Thoracic aorta (tissue), 2 donors: Measurements from ENCODE around the gene VIM. TPM values are rescaled to one million over a fixed set of nuclear protein-coding genes. Genes with fewer than 3 reads are reported as not detected.
"Not testable (repeated sequence)": the region's sequence is repeated elsewhere in the genome, so short reads cannot be mapped to it uniquely, and the experiment has no call there.

Experiments
- ATAC-seq: fragments of 150-250 bp; one replicate; pipeline ENCODE4 v1.8.0; 2017; ENCODE audit warnings: low read depth; ENCODE audit not compliant: insufficient number of reproducible peaks, low FRiP score
- DNase-seq: peaks from one replicate; pipeline ENCODE4 v3.0.0-alpha.2; 2020; ENCODE audit warnings: low spot score
- H3K27ac ChIP-seq, 2 donors: fragments of 200-600 bp; sonication (generic); 1 replicate in 1 of 2; 2 replicates in 1 of 2; pipeline ENCODE4 v1.5.1; 2016; ENCODE audit warnings: mild to moderate bottlenecking in 2 of 2, moderate library complexity in 2 of 2
- H3K27me3 ChIP-seq: fragments of 200-600 bp; sonication (generic); replicated peaks from 2 replicates; pipeline ENCODE4 v1.6.0; 2016; ENCODE audit warnings: mild to moderate bottlenecking; ENCODE audit not compliant: insufficient read depth
- H3K36me3 ChIP-seq: fragments of 200-600 bp; sonication (generic); one replicate; pipeline ENCODE4 v1.5.1; 2016
- H3K4me1 ChIP-seq, 2 donors: fragments of 200-600 bp; sonication (generic); 1 replicate in 1 of 2; 2 replicates in 1 of 2; pipeline versions ENCODE4 v1.5.1 to v1.6.0; 2016; ENCODE audit warnings: low read depth in 2 of 2, mild to moderate bottlenecking in 1 of 2; ENCODE audit not compliant: control insufficient read depth in 1 of 2
- H3K4me3 ChIP-seq: fragments of 200-600 bp; sonication (generic); 2 replicates; pipeline ENCODE4 v1.5.1; 2016; ENCODE audit warnings: mild to moderate bottlenecking
- H3K9me3 ChIP-seq: fragments of 200-600 bp; sonication (generic); 2 replicates; pipeline ENCODE4 v1.5.1; 2016
- total RNA-seq, 2 donors: library from RNA; depleted of rRNA; stranded (reverse); fragments of >200 nt; gene quantifications; one replicate each; pipeline versions ENCODE4 v1.1.0 to v1.2.3, GENCODE V29; 2016
- TF ChIP-seq, protein P1 (sequence below): fragments of 200-600 bp; sonication (generic); IDR thresholded peaks from one replicate; pipeline ENCODE4 v1.5.1; 2019; ENCODE audit warnings: antibody characterized with exemption

Gene VIM
- total RNA-seq, 2 donors from 2014 or later, result 5,884 to 8,033 TPM

DNA sequence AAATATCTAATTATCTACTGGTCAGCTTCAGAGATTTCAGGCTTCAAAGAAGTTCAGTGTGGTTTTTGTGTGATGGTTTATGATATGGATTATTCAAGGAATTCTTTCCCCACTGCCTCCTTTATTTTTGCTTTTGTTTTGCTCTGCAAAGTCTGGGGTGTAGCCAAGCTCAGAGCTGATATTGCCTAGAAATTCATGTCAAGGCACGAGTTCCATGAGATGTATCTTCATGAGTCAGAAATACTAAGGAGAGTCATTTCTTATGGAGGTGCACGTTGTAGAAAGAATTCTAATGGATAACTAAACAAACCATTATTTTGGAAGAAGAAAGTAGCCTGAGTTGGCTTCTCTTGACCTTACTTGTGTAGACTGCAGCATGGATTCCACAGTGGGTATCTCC, 37.4 kb downstream of the VIM start:
- no peaks in the 10 kb centered on the region for H3K36me3 ChIP-seq

DNA sequence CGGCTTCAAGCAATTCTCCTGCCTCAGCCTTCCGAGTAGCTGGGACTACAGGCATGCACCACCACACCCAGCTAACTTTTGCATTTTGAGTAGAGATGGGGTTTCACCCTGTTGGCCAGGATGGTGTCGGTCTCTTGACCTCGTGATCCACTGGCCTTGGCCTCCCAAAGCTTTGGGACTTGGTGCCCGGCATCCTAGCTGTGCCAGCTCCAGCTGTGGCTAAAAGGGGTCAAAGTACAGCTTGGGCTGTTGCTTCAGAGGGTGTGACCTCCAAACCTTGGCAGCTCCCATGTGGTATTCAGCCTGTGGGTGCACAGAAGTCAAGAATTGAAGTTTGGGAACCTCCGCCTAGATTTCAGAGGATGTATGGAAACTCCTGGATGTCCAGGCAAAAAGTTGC, 38.5 kb downstream of the VIM start:
- H3K4me3 ChIP-seq, H3K4me1 ChIP-seq, H3K27ac ChIP-seq, H3K27me3 ChIP-seq, DNase-seq, ATAC-seq, H3K36me3 ChIP-seq: not testable (repeated sequence)
- H3K9me3 ChIP-seq, result peaks cover 23% of the 10 kb centered on the region

More for the DNA sequence above, 37.4 kb downstream of the VIM start:
- H3K27ac ChIP-seq, result no peak overlapping the region
- no peak overlapping the region for H3K4me3 ChIP-seq
- no peak for DNase-seq
- TF ChIP-seq, protein P1, sequence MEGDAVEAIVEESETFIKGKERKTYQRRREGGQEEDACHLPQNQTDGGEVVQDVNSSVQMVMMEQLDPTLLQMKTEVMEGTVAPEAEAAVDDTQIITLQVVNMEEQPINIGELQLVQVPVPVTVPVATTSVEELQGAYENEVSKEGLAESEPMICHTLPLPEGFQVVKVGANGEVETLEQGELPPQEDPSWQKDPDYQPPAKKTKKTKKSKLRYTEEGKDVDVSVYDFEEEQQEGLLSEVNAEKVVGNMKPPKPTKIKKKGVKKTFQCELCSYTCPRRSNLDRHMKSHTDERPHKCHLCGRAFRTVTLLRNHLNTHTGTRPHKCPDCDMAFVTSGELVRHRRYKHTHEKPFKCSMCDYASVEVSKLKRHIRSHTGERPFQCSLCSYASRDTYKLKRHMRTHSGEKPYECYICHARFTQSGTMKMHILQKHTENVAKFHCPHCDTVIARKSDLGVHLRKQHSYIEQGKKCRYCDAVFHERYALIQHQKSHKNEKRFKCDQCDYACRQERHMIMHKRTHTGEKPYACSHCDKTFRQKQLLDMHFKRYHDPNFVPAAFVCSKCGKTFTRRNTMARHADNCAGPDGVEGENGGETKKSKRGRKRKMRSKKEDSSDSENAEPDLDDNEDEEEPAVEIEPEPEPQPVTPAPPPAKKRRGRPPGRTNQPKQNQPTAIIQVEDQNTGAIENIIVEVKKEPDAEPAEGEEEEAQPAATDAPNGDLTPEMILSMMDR, result no peak
- H3K27me3 ChIP-seq, result no peaks in the 10 kb centered on the region
- H3K4me1 ChIP-seq, result no peaks in the 10 kb centered on the region
- H3K9me3 ChIP-seq, result peaks cover 25% of the 10 kb centered on the region
- no peak for ATAC-seq

DNA sequence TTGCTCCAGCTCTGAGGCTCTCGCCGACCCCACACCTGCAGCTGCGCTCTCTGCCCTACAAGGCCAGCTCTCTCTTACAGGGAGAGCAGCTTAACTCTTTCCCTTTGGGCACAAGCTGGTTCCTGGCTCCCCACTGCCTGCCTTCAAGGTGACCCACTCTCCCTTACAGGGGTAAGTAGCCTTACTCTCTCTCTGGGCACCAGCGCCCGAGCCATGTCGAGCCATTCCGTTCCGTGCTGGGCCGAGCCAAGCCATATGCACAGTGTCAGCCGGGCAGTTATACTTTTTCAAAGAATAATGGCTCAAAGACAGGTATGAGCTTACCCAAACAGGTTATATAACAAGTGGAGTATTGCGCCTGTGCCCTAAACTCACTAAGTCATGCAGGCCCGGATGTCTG, 44.6 kb downstream of the VIM start:
- ATAC-seq, result no peak
- H3K36me3 ChIP-seq, result no peaks in the 10 kb centered on the region
- TF ChIP-seq, protein P1, result no peak
- H3K27ac ChIP-seq, result no peak overlapping the region
- no peaks in the 10 kb centered on the region for H3K4me1 ChIP-seq
- no peak for DNase-seq
- H3K27me3 ChIP-seq, result no peaks in the 10 kb centered on the region
- H3K9me3 ChIP-seq, result no peaks in the 10 kb centered on the region
- no peak overlapping the region for H3K4me3 ChIP-seq

DNA sequence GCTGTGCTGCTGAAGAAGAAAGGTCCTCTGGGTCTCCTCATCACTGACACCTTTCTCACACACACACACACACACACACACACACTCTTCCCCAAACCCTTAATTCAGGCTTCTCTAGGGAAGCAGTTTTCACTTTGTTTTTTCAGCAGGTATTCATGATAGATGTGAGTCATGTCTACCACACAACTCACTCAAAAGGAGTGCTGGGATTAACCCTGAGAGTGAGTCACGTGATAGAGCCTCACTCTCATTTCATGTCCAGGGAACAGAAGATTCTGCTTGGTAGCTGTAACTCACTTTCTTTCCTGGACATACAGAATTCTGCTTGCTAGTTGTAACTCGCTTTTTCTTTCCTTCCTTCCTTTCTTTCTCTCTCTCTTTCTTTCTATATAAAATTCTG, 45.4 kb downstream of the VIM start:
- H3K4me3 ChIP-seq, result no peak overlapping the region
- H3K27me3 ChIP-seq, result no peaks in the 10 kb centered on the region
- H3K9me3 ChIP-seq, result no peaks in the 10 kb centered on the region
- TF ChIP-seq, protein P1, result no peak
- H3K4me1 ChIP-seq, result no peaks in the 10 kb centered on the region
- no peak for DNase-seq
- no peak overlapping the region for H3K27ac ChIP-seq
- H3K36me3 ChIP-seq, result no peaks in the 10 kb centered on the region
- ATAC-seq, result no peak

DNA sequence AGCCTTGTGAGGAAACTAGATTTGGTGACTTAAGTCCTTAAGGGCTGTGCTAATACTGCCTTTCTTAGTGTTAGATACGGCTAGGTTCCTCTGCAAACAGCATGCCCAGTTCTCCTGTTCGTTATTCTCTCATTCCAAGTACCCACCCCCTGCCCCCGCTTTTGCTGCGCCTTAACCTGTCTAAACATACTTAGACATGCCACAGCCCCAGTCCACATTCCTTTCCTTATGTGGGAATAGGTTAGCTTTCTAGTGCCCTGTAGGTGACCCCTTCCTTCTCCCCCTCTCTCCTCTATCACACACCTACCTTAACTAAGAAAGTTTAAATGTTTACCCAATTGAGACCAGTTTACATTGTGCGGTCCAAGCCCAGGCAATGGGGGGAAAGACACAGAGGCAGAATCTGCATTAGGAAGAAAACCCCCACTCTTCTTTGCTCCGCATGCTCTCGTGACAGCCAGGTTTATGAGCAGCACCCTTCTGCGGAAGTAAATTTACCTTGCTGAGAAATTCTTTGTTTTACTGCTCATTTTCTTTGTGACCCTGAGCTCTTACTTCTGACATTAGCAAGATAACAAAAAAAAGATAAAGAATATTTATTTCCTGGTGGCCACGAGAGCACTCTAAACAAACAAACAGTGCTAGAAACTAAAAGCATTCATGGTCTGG, 48.8 kb downstream of the VIM start:
- no peak for DNase-seq
- H3K9me3 ChIP-seq, result no peaks in the 10 kb centered on the region
- no peak overlapping the region for H3K4me3 ChIP-seq
- TF ChIP-seq, protein P1, result no peak
- no peaks in the 10 kb centered on the region for H3K4me1 ChIP-seq
- no peaks in the 10 kb centered on the region for H3K36me3 ChIP-seq
- H3K27me3 ChIP-seq, result no peaks in the 10 kb centered on the region
- H3K27ac ChIP-seq, result no peak overlapping the region
- no peak for ATAC-seq
